B cell (primary cell): Measurements from ENCODE around the gene ARHGEF17.

Experiments used
- CTCF ChIP-seq: fragments of 200-600 bp; IDR thresholded peaks from one replicate; pipeline ENCODE4 v1.8.0; 2022; ENCODE audit warnings: antibody characterized with exemption, mild to moderate bottlenecking
- EZH2 ChIP-seq: IDR thresholded peaks from 2 replicates; pipeline ENCODE4 v1.6.1; 2012; ENCODE audit warnings: borderline replicate concordance, low read depth, mild to moderate bottlenecking, moderate library complexity, low read length; ENCODE audit not compliant: insufficient read depth, poor library complexity, severe bottlenecking

- TF ChIP-seq CTCF (no peak), EZH2 (no peak)
These were observed 51.3 kb downstream of the ARHGEF17 start for GRCh38 chr11:73359341-73359740.
